BE2C (cell line): ENCODE measurements around the gene TMEM143.
"Not testable (repeated sequence)": the region's sequence is repeated elsewhere in the genome, so short reads cannot be mapped to it uniquely, and the experiment has no call there.

Source experiments
- DNase-seq: peaks from one replicate; pipeline ENCODE4 v3.0.0-alpha.2; 2020
- H3K27me3 ChIP-seq: fragments of 250-450 bp; sonication (Bioruptor Pico); 2 replicates; pipeline ENCODE4 v1.5.1; 2020; ENCODE audit warnings: mild to moderate bottlenecking
- H3K36me3 ChIP-seq: fragments of 250-450 bp; sonication (Bioruptor Pico); 2 replicates; pipeline ENCODE4 v1.5.1; 2020; ENCODE audit warnings: mild to moderate bottlenecking
- H3K4me1 ChIP-seq: fragments of 250-450 bp; sonication (Bioruptor Pico); 2 replicates; pipeline ENCODE4 v1.5.1; 2020
- H3K4me3 ChIP-seq: 2 replicates; pipeline ENCODE4 v1.5.1; 2011; ENCODE audit warnings: low read depth, low read length
- H3K9me3 ChIP-seq: fragments of 250-450 bp; sonication (Bioruptor Pico); 2 replicates; pipeline ENCODE4 v1.5.1; 2020
- TF ChIP-seq, protein P1 (sequence below): IDR thresholded peaks from 2 replicates; pipeline ENCODE4 v1.5.1; 2012; ENCODE audit warnings: mild to moderate bottlenecking, low read depth, low read length

TMEM143 gene

DNA sequence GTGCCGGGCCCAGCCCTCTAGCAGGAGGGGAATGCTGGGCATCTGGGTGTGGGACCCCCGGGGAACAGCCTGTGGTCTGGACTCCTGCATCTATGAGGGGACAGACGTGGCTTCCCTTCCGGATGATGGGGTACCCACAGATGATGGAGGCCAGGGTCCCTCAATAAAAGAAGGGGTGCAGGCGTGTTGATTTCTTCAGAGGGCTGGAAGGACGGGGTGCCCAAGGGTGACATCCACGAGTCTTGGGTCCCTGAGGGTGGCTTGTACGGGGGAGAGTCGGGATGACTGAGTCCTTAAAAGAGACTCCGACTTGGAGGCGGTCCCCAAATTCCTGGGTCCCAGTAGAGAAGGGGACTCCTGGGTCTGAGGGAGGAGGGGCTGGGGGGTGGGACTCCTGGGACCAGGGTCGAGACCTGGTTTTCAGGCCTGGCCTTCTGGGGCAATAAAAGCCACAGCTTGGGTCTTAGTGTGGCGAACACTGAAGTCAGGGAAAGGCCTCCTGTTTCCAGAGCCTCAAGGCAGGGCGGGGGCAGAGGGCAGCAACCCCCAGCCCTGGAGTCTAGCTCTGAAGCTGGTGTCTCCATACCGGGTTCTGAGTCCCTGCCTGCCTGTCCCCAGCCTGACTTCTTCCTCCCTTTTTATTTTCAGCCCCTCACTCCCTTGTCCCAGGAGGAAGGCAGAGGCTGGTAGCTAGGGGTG, 29.3 kb upstream of the TMEM143 start:
- Histone ChIP-seq H3K4me3 (peak overlapping the region; percentile 31), H3K4me1 (peaks cover 12% of the 10 kb centered on the region), H3K9me3 (no peaks in the 10 kb centered on the region), H3K27me3 (peaks cover 34% of the 10 kb centered on the region), H3K36me3 (peaks cover 12% of the 10 kb centered on the region)
- TF ChIP-seq, protein P1, sequence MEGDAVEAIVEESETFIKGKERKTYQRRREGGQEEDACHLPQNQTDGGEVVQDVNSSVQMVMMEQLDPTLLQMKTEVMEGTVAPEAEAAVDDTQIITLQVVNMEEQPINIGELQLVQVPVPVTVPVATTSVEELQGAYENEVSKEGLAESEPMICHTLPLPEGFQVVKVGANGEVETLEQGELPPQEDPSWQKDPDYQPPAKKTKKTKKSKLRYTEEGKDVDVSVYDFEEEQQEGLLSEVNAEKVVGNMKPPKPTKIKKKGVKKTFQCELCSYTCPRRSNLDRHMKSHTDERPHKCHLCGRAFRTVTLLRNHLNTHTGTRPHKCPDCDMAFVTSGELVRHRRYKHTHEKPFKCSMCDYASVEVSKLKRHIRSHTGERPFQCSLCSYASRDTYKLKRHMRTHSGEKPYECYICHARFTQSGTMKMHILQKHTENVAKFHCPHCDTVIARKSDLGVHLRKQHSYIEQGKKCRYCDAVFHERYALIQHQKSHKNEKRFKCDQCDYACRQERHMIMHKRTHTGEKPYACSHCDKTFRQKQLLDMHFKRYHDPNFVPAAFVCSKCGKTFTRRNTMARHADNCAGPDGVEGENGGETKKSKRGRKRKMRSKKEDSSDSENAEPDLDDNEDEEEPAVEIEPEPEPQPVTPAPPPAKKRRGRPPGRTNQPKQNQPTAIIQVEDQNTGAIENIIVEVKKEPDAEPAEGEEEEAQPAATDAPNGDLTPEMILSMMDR: no peak
- no peak for DNase-seq

DNA sequence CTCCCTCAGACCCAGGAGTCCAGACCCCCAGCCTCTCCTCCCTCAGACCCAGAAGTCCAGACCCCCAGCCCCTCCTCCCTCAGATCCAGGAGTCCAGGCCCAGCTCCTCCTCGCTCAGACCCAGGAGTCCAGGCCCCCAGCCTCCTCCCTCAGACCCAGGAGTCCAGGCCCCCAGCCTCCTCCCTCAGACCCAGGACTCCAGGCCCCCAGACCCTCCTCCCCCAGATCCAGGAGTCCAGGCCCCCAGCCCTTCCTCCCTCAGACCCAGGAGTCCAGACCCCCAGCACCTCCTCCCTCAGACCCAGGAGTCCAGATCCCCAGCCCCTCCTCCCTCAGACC, 28.2 kb upstream of the TMEM143 start:
- not testable (repeated sequence) for H3K4me1 ChIP-seq, H3K4me3 ChIP-seq, DNase-seq, H3K9me3 ChIP-seq
- peaks cover 20% of the 10 kb centered on the region for H3K36me3 ChIP-seq
- peaks cover 26% of the 10 kb centered on the region for H3K27me3 ChIP-seq

DNA sequence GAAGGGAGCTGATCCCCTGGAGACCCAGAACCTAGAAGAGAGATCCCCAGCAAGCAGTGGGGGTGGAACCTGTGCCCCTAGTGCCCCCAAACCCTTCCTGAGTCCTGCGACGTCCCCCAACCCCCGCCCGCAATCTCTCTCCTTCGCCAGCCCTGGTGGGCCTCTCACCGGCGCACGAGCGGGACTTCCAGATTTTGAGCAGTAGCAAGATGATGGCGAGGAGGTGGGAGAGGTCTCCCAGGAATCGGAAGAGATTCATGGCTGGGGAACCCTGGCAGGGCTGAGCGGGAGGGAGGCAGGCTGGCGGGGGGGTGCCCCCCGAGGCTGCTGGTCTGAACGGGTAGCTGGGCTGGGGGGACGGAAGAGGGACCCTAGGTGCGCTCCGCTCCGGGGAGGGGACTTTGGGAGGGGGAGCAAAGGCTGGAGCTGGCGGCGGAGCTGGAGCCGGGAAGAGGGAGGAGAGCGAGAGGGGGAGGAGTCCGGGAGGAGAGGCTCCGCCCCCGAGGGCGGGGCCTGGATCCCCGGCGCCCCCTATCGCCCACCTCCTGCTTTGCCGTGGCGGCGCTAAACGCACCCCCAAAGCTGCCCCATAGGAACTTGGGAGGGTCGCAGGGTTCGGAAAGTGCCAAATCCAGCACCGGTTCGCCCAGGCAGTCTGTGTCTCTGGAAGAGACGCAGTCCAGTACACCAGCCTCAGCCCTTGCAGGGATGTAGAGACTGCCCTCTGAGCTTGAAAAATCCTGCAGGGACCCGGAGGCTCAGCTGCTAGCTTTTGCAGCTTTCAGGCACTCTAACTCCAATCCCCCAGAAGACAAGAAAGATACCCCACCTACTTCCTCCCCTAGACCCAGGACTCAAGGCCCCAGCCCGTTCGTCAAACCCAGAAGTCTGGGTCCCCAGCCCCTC, 27.6 kb upstream of the TMEM143 start, which contains the start of gene KDELR1:
Gene KDELR1 (minus strand): TSS at position 452 of the 906 bp plus-strand sequence. CDS start 193 bp downstream, at position 259.
- DNase-seq: peak; percentile 80
- peaks cover 10% of the 10 kb centered on the region for H3K4me1 ChIP-seq
- peak within 1 kb of the TSS; percentile 75 for H3K4me3 ChIP-seq
- no peaks in the 10 kb centered on the region for H3K9me3 ChIP-seq
- TF ChIP-seq, protein P1: peak; percentile 87
- peaks cover 26% of the 10 kb centered on the region for H3K27me3 ChIP-seq
- H3K36me3 ChIP-seq: peaks cover 26% of the 10 kb centered on the region

DNA sequence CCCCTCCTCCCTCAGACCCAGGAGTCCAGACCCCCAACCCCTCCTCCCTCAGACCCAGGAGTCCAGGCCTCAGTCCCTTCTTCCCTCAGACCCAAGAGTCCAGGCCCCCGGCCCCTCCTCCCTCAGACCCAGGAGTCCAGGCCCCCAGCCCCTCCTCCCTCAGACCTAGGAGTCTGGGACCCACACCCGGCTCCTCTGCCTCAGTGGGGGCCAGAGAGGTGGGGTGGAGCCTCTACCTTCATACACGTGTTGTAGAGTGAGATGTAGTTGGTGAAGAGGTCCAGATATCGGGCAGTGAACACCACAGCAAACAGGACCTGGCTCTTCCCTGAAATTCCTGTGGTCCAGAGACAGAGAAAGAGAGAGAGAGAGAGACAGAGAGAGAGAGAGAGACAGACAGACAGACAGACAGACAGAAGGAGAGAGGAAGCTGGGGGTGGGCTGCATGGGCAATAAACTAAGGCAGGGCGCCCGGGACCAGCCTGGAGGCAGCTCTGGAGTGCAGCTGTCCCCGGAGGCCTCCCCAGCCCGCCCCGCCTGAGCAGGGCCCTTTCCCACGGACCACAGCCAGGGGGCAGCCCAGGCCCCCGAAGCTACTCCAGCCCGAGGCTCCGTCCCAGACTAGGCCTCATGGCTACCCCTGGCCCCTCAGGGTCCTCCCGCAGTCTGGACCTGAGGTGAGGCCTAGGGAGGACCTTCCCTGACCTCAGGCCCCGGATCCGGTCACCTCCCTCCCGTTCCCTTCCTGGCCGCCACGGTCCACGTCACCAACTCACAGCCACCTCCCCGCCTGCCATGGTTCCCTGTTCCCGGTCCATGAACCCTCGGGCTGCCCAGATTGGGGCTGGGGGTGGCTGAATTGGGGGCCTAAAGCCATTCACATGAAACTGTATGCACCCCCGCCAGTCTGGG, 26.7 kb upstream of the TMEM143 start:
- peak; percentile 80 for DNase-seq
- TF ChIP-seq, protein P1: peak; percentile 66

DNA sequence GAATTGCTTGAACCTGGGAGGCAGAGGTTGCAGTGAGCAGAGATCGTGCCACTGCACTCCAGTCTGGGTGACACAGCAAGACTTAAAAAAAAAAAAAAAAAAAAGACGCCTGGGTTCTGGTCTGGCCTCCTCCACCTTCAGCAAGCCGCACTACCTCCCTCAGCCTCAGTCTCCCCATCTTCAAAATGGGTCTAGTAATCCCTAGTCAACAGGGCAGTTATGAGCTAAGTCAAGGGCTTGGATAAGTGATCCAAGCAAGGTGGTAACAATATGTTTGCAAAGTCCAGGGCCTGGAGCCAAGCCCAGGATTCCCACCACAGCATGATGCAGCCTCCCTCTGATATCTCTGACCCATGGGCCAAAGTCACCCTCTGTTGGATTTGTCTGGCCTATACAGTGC, 23.2 kb upstream of the TMEM143 start:
- H3K27me3 ChIP-seq: no peaks in the 10 kb centered on the region
- H3K36me3 ChIP-seq: peaks cover 47% of the 10 kb centered on the region
- DNase-seq: no peak
- TF ChIP-seq, protein P1: no peak
- no peaks in the 10 kb centered on the region for H3K9me3 ChIP-seq
- H3K4me1 ChIP-seq: no peaks in the 10 kb centered on the region
- no peak overlapping the region for H3K4me3 ChIP-seq

More for the DNA sequence above, 26.7 kb upstream of the TMEM143 start:
- Histone ChIP-seq H3K4me1 (peaks cover 10% of the 10 kb centered on the region), H3K9me3 (no peaks in the 10 kb centered on the region), H3K36me3 (peaks cover 30% of the 10 kb centered on the region), H3K4me3 (peak overlapping the region; percentile 75), H3K27me3 (peaks cover 19% of the 10 kb centered on the region)

DNA sequence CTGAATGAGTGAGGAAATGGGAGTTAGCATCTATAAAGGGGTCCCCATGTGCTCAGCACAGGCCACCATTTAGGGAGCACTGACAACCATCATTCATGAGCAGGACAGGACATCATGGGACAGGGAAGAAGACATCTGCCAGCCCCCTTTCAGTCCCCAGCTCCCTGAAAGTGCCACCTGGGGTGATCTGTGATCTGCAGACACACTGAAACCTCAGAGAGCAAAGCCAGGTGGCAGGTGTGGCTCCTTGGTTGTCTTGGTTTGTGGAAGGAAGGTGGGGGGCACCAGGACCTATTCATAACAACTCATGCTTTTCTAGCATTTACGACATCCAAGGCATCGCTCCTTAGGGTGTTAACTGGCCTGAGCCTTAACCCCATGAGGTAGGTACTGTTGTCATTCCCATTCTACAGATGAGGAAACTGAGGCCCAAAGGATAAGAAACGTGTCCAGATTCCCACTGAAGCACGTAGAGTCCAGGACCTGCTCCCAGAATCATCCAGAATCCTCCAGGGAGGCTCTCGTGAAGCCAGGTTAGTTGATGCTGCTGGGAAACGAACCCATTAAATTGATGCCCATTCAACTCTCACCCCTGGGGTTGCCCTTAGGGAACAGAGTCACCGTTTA, 21.8 kb upstream of the TMEM143 start:
- no peak for DNase-seq
- Histone ChIP-seq H3K36me3 (peaks cover 47% of the 10 kb centered on the region), H3K4me1 (no peaks in the 10 kb centered on the region), H3K9me3 (no peaks in the 10 kb centered on the region), H3K27me3 (no peaks in the 10 kb centered on the region), H3K4me3 (no peak overlapping the region)
- TF ChIP-seq, protein P1: no peak
